ENCODE data around the gene CCDC92.

The CCDC92 gene

GRCh38 chr12:123945287-123946151 lies 27.1 kb downstream of the CCDC92 start:
- no peaks in the 10 kb centered on the region for H3K9me3 ChIP-seq (ENCODE audit: control insufficient read depth, insufficient read depth, low read length)
- H3K36me3 ChIP-seq (ENCODE audit: control insufficient read depth, low read length) = no peaks in the 10 kb centered on the region
- H3K79me2 ChIP-seq (ENCODE audit: control insufficient read depth, low read length) = no peaks in the 10 kb centered on the region
- no peaks in the 10 kb centered on the region for H3K27me3 ChIP-seq (ENCODE audit: control insufficient read depth, low read length)
- no peaks in the 10 kb centered on the region for H3K4me1 ChIP-seq (ENCODE audit: control insufficient read depth, low read length)
- no peaks in the 10 kb centered on the region for H4K20me1 ChIP-seq (ENCODE audit: control insufficient read depth, insufficient read depth, low read depth, low read length)
- no peaks in the 10 kb centered on the region for H3F3A ChIP-seq (ENCODE audit: control insufficient read depth, insufficient read depth)
- H3K27ac ChIP-seq (ENCODE audit: low read depth, low read length) = no peak overlapping the region
- H3K9me2 ChIP-seq (replicated peaks; ENCODE audit: control insufficient read depth, low read length) = no peaks in the 10 kb centered on the region
- H3K4me2 ChIP-seq (ENCODE audit: low read length) = no peak overlapping the region
- no peak for TF ChIP-seq EZH2phosphoT487 (IDR thresholded peaks at IDR 0.05; ENCODE audit: borderline replicate concordance, low read length)
- TF ChIP-seq, protein P1, sequence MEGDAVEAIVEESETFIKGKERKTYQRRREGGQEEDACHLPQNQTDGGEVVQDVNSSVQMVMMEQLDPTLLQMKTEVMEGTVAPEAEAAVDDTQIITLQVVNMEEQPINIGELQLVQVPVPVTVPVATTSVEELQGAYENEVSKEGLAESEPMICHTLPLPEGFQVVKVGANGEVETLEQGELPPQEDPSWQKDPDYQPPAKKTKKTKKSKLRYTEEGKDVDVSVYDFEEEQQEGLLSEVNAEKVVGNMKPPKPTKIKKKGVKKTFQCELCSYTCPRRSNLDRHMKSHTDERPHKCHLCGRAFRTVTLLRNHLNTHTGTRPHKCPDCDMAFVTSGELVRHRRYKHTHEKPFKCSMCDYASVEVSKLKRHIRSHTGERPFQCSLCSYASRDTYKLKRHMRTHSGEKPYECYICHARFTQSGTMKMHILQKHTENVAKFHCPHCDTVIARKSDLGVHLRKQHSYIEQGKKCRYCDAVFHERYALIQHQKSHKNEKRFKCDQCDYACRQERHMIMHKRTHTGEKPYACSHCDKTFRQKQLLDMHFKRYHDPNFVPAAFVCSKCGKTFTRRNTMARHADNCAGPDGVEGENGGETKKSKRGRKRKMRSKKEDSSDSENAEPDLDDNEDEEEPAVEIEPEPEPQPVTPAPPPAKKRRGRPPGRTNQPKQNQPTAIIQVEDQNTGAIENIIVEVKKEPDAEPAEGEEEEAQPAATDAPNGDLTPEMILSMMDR (IDR thresholded peaks at IDR 0.05; ENCODE audit: low read depth, low read length, poor library complexity, severe bottlenecking) = no peak
- H3K4me3 ChIP-seq (ENCODE audit: low read length) = no peak overlapping the region

- TF ChIP-seq EZH2phosphoT487 (IDR thresholded peaks at IDR 0.05; ENCODE audit: borderline replicate concordance, low read length) = no peak
- TF ChIP-seq, protein P1 (IDR thresholded peaks at IDR 0.05; ENCODE audit: low read depth, low read length, poor library complexity, severe bottlenecking) = no peak
- Histone ChIP-seq H3K79me2 (ENCODE audit: control insufficient read depth, low read length) (no peaks in the 10 kb centered on the region), H3K4me1 (ENCODE audit: control insufficient read depth, low read length) (no peaks in the 10 kb centered on the region), H3F3A (ENCODE audit: control insufficient read depth, insufficient read depth) (no peaks in the 10 kb centered on the region), H3K36me3 (ENCODE audit: control insufficient read depth, low read length) (no peaks in the 10 kb centered on the region), H3K9me3 (ENCODE audit: control insufficient read depth, insufficient read depth, low read length) (no peaks in the 10 kb centered on the region), H3K4me3 (ENCODE audit: low read length) (no peak overlapping the region), H3K27ac (ENCODE audit: low read depth, low read length) (no peak overlapping the region), H4K20me1 (ENCODE audit: control insufficient read depth, insufficient read depth, low read depth, low read length) (no peaks in the 10 kb centered on the region), H3K27me3 (ENCODE audit: control insufficient read depth, low read length) (no peaks in the 10 kb centered on the region), H3K4me2 (ENCODE audit: low read length) (no peak overlapping the region), H3K9me2 (replicated peaks; ENCODE audit: control insufficient read depth, low read length) (no peaks in the 10 kb centered on the region)
Observed at GRCh38 chr12:123944696-123945095, 27.9 kb downstream of the CCDC92 start.

- Histone ChIP-seq H4K20me1 (ENCODE audit: control insufficient read depth, insufficient read depth, low read depth, low read length) (no peaks in the 10 kb centered on the region), H3K4me1 (ENCODE audit: control insufficient read depth, low read length) (no peaks in the 10 kb centered on the region), H3K4me3 (ENCODE audit: low read length) (no peak overlapping the region), H3F3A (ENCODE audit: control insufficient read depth, insufficient read depth) (no peaks in the 10 kb centered on the region), H3K27me3 (ENCODE audit: control insufficient read depth, low read length) (no peaks in the 10 kb centered on the region), H3K79me2 (ENCODE audit: control insufficient read depth, low read length) (no peaks in the 10 kb centered on the region), H3K9me2 (replicated peaks; ENCODE audit: control insufficient read depth, low read length) (no peaks in the 10 kb centered on the region), H3K27ac (ENCODE audit: low read depth, low read length) (no peak overlapping the region), H3K4me2 (ENCODE audit: low read length) (no peak overlapping the region), H3K9me3 (ENCODE audit: control insufficient read depth, insufficient read depth, low read length) (no peaks in the 10 kb centered on the region), H3K36me3 (ENCODE audit: control insufficient read depth, low read length) (no peaks in the 10 kb centered on the region)
- no peak for TF ChIP-seq EZH2phosphoT487 (IDR thresholded peaks at IDR 0.05; ENCODE audit: borderline replicate concordance, low read length)
- TF ChIP-seq, protein P1 (IDR thresholded peaks at IDR 0.05; ENCODE audit: low read depth, low read length, poor library complexity, severe bottlenecking) = no peak
Observed at GRCh38 chr12:123943816-123944215, 28.8 kb downstream of the CCDC92 start.
